ENCODE measurements around the gene SF3B6. TPM values are rescaled to one million over a fixed set of nuclear protein-coding genes. Genes with fewer than 3 reads are reported as not detected.
"Not testable (repeated sequence)": the region's sequence is repeated elsewhere in the genome, so short reads cannot be mapped to it uniquely, and the experiment has no call there.

Gene SF3B6
- total RNA-seq, 4 donors from 2014 or later: 86.1 to 157 (median 110) TPM

DNA sequence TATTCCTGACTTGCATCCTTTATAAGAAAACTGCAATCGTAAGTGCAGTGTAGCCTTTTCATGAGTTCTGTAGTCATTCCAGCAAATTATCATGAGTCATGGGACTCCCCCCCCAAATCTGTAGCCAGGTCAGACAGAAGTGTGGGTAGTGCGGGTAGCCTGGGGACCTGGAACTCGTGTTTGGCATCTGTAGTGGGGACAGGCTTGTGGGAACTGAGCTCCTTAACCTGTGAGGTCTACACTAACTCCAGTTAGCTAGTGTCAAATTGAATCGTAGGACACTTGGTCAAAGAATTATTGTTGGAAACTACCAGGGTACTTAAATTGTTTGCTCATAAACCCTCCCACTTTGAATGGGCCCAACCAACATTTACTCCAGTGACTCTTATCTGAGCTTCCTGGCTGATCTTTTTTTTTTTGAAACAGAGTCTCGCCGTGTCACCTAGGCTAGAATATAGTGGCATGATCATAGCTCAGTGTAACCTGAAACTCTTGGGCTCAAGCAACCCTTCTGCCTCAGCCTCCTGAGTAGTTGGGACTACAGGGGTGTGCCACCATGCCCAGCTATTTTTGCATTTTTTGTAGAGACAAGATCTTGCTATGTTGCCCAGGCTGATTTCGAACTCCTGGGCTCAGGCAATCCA lies 34.7 kb upstream of the SF3B6 start:
- H3K27me3 ChIP-seq: no peaks in the 10 kb centered on the region
- H3K9me3 ChIP-seq: no peaks in the 10 kb centered on the region
- H3K27ac ChIP-seq: no peak overlapping the region
- intact Hi-C loops (cut with DNase I): no loop called here
- H3K4me1 ChIP-seq: no peaks in the 10 kb centered on the region
- TF ChIP-seq POLR2A (IDR thresholded peaks at IDR 0.05): no peak
- TF ChIP-seq, protein P1, sequence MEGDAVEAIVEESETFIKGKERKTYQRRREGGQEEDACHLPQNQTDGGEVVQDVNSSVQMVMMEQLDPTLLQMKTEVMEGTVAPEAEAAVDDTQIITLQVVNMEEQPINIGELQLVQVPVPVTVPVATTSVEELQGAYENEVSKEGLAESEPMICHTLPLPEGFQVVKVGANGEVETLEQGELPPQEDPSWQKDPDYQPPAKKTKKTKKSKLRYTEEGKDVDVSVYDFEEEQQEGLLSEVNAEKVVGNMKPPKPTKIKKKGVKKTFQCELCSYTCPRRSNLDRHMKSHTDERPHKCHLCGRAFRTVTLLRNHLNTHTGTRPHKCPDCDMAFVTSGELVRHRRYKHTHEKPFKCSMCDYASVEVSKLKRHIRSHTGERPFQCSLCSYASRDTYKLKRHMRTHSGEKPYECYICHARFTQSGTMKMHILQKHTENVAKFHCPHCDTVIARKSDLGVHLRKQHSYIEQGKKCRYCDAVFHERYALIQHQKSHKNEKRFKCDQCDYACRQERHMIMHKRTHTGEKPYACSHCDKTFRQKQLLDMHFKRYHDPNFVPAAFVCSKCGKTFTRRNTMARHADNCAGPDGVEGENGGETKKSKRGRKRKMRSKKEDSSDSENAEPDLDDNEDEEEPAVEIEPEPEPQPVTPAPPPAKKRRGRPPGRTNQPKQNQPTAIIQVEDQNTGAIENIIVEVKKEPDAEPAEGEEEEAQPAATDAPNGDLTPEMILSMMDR (IDR thresholded peaks at IDR 0.05): no peak
- H3K4me3 ChIP-seq (replicated peaks in 1 of 3): no peak overlapping the region
- no peaks in the 10 kb centered on the region for H3K36me3 ChIP-seq
- WGBS, 2 donors: 84 to 87% methylated on average over 6 to 7 of the region's 7 CpGs
- DNase-seq: no peak

DNA sequence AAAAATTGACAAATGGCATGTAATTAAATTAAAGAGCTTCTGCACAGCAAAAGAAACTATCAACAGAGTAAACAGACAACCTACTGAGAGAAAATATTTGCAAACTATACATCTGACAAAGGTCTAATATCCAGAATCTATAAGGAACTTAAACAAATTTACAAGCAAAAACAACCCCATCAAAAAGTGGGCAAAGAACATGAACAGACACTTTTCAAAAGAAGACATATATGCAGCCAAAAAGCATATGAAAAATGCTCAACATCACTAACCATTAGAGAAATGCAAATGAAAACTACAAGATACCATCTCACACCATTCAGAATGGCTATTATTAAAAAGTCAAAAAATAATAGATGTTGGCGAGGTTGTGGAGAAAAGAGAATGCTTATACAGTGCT lies 33.3 kb upstream of the SF3B6 start:
- H3K9me3 ChIP-seq; H3K27ac ChIP-seq; H3K4me3 ChIP-seq (replicated peaks in 1 of 3); H3K27me3 ChIP-seq; H3K36me3 ChIP-seq; intact Hi-C loops (cut with DNase I); H3K4me1 ChIP-seq; DNase-seq: not testable (repeated sequence)
- 96 to 100% methylated on average over 1 of the region's 1 CpG for WGBS, 2 donors

DNA sequence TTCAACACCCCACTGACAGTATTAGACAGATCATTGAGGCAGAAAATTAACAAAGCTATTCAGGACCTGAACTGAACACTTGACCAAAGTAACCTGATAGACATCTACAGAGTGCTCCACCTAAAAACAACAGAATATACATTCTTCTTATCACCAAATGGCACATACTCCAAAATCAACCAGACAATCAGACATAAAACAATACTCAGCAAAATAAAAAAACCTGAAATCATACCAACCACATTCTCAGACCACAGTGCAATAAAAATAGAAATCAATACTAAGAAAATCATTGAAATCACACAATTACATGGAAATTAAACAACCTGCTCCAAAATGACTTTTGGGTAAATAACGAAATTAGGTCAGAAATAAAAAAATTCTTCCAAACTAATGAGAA lies 31.2 kb upstream of the SF3B6 start:
- no peak overlapping the region for H3K4me3 ChIP-seq (replicated peaks in 1 of 3)
- no peaks in the 10 kb centered on the region for H3K27me3 ChIP-seq
- no peaks in the 10 kb centered on the region for H3K9me3 ChIP-seq
- no peak for DNase-seq
- H3K4me1 ChIP-seq: peaks cover 0 to 5% of the 10 kb centered on the region in 2 donors
- TF ChIP-seq, protein P1 (IDR thresholded peaks at IDR 0.05): no peak
- no peak for TF ChIP-seq POLR2A (IDR thresholded peaks at IDR 0.05)
- no peaks in the 10 kb centered on the region for H3K36me3 ChIP-seq
- no peak overlapping the region for H3K27ac ChIP-seq
- intact Hi-C loops (cut with DNase I): no loop called here
- 89 to 94% methylated on average over 1 of the region's 1 CpG for WGBS, 2 donors

DNA sequence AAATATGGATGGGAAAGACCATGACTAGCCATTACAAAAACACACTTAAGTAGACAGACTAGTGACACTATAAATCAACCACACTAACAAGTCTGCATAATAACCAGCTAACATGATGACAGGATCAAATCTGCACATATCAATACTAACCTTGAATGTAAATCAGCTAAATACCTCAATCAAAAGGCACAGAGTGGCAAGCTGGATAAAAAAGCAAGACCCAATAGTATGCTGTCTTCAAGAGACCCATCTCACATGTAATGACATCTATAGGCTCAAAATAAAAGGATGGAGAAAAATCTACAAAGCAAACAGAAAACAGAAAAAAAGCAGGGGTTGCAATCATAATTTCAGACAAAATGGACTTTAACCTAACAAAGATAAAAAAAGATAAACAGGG lies 30.7 kb upstream of the SF3B6 start:
- no peak for DNase-seq
- Histone ChIP-seq H3K36me3 (no peaks in the 10 kb centered on the region), H3K27me3 (no peaks in the 10 kb centered on the region), H3K4me3 (replicated peaks in 1 of 3) (no peak overlapping the region), H3K9me3 (no peaks in the 10 kb centered on the region), H3K27ac (no peak overlapping the region), H3K4me1 (peaks cover 0 to 5% of the 10 kb centered on the region in 2 donors)
- intact Hi-C loops (cut with DNase I): no loop called here
- TF ChIP-seq, protein P1 (IDR thresholded peaks at IDR 0.05): no peak
- no peak for TF ChIP-seq POLR2A (IDR thresholded peaks at IDR 0.05)

DNA sequence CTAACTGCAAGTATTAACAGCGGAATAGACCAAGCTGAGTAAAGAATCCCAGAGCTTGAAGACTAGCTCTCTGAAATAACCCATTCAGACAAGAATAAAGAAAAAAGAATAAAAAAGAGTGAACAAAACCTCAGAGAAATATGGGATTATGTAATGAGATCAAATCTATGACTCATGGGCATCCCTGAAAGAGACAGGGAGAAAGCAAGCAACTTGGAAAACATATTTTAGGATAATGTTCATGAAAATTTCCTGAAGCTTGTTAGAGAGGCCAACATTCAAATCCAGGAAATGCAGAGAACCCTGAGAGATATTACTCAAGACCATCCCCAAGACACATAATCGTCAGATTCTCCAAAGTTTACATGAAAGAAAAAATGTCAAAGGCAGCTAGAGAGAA lies 29.7 kb upstream of the SF3B6 start:
- Histone ChIP-seq H3K27ac (no peak overlapping the region), H3K4me3 (replicated peaks in 1 of 3) (no peak overlapping the region), H3K27me3 (no peaks in the 10 kb centered on the region), H3K4me1 (peaks cover 0 to 5% of the 10 kb centered on the region in 2 donors), H3K9me3 (no peaks in the 10 kb centered on the region), H3K36me3 (no peaks in the 10 kb centered on the region)
- TF ChIP-seq, protein P1 (IDR thresholded peaks at IDR 0.05): no peak
- no peak for TF ChIP-seq POLR2A (IDR thresholded peaks at IDR 0.05)
- 21 to 48% methylated on average over 2 of the region's 2 CpGs for WGBS, 2 donors
- DNase-seq: no peak
- intact Hi-C loops (cut with DNase I): no loop called here

All from thyroid gland (tissue), 4 donors.